ENCODE measurements around the gene FAM110A.
"Not testable (repeated sequence)": the region's sequence is repeated elsewhere in the genome, so short reads cannot be mapped to it uniquely, and the experiment has no call there.

FAM110A gene

DNA sequence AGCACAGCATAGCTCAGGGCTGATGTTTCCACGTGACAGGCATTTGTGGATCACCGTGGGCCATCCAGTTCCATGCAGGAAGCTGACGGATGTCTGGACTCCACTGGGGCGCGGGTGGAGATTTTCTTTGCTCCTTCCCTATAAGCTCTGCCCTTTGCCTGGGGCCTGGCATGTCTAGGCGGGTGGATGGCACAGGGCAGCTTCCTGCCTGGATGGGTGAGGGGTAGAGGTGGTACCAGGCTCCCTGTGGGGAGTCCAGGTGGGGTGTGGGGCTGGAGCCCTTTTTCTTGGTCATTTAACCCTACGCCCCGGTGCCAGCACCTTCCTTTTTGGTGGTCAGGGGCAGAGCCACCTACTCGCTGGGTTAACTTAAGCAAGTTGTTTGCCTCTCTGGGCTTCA is 10.4 kb downstream of the FAM110A start:
- TF ChIP-seq, protein P1, sequence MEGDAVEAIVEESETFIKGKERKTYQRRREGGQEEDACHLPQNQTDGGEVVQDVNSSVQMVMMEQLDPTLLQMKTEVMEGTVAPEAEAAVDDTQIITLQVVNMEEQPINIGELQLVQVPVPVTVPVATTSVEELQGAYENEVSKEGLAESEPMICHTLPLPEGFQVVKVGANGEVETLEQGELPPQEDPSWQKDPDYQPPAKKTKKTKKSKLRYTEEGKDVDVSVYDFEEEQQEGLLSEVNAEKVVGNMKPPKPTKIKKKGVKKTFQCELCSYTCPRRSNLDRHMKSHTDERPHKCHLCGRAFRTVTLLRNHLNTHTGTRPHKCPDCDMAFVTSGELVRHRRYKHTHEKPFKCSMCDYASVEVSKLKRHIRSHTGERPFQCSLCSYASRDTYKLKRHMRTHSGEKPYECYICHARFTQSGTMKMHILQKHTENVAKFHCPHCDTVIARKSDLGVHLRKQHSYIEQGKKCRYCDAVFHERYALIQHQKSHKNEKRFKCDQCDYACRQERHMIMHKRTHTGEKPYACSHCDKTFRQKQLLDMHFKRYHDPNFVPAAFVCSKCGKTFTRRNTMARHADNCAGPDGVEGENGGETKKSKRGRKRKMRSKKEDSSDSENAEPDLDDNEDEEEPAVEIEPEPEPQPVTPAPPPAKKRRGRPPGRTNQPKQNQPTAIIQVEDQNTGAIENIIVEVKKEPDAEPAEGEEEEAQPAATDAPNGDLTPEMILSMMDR (IDR thresholded peaks at IDR 0.05; ENCODE audit: low read length, missing control alignments), result no peak
- H3K4me3 ChIP-seq (replicated peaks; ENCODE audit: low read depth, low read length), result no peak overlapping the region
- no peak for DNase-seq (ENCODE audit: low read depth)

DNA sequence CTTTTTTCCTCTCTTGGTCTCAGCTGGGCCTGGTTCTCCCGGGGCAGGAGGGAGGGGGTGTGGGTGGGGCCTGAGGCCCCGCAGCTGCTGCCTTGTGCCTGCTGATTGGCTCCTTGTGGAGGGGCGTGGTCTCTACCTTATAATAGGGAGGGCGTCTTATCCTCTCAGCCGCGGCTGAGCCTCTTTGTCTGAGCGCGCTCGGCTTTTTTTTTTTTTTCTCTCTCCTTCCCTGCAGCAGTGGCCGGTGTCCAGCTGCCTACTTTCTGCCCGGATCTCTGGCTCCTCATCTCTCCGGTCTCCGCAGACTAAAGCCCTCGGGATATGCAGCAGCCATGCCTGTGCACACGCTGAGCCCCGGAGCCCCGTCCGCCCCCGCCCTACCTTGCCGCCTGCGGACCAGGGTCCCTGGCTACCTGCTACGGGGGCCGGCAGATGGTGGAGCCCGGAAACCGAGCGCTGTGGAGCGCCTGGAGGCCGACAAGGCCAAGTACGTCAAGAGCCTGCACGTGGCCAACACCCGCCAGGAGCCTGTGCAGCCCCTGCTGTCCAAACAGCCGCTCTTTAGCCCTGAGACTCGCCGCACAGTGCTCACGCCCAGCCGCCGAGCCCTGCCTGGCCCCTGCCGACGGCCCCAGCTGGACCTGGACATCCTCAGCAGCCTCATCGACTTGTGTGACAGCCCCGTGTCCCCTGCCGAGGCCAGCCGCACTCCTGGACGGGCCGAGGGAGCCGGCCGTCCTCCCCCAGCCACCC is 11.1 kb downstream of the FAM110A start:
- peak; percentile 93 for DNase-seq (ENCODE audit: low read depth)
- TF ChIP-seq, protein P1 (IDR thresholded peaks at IDR 0.05; ENCODE audit: low read length, missing control alignments), result no peak
- H3K4me3 ChIP-seq (replicated peaks; ENCODE audit: low read depth, low read length), result peak overlapping the region; percentile 42

DNA sequence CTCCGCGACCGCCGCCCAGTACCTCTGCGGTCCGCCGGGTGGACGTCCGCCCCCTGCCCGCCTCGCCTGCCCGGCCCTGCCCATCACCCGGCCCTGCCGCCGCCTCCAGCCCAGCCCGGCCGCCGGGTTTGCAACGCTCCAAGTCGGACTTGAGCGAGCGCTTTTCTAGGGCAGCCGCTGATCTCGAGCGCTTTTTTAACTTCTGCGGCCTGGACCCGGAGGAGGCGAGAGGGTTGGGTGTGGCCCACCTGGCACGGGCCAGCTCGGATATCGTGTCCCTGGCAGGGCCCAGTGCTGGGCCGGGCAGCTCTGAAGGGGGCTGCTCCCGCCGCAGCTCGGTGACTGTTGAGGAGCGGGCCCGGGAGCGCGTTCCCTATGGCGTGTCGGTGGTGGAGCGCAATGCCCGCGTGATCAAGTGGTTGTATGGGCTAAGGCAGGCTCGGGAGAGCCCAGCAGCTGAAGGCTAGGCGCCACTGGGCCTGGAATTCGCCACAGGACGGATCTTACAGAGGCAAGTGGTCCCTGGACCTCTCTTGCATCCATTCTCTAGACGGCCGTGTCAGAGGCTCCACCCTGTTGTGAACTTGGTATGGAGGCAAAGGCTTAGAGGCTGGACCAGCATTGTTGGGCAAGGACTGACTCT is 11.8 kb downstream of the FAM110A start:
- DNase-seq (ENCODE audit: low read depth), result no peak
- H3K4me3 ChIP-seq (replicated peaks; ENCODE audit: low read depth, low read length), result no peak overlapping the region
- TF ChIP-seq, protein P1 (IDR thresholded peaks at IDR 0.05; ENCODE audit: low read length, missing control alignments), result no peak

DNA sequence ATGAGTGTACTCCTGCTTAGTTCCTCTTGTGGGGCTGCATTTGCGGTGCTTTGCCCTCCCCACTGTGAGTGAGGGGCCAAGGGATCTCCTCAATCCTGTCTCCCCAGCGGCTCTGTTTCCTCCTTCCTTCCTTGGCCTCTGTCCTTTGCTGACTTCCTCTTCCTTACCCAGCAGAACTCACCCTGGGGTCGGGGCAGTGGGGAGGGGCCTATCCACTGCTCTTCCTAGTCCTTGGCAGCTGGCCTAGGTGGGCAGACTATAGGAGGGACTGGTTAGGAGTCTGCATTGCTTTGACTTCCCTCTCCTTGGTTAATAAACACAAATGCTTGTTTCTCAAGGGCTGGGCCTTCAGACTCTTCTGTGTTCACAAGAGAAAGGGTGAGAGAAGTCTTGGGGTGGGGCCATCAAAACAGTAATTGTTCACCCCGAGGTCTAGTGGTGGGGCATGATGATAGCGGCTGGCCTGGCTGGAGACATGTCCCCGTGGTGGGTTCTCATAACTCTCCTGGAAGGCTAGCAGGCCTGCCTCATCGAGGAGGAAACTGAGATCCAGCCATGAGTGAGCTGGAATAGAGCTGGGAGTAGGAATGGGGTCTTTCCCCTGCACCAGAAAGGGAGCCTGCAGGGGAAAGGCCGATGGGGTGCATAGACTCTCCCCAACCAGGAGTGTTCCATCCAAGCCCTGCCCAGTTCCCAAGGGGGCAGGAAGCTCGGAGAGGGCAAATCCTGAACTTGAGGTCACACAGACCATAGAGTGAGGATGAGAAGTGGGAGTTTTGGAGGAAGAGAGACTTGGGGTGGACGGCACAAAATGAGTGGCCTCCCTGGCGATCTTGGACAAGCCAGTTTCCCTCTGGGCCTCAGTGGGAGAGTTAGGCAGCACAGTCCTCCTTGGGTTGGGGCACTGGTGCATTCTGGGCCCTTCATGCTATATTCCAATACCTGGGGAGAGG is 12.7 kb downstream of the FAM110A start:
- no peak overlapping the region for H3K4me3 ChIP-seq (replicated peaks; ENCODE audit: low read depth, low read length)
- TF ChIP-seq, protein P1 (IDR thresholded peaks at IDR 0.05; ENCODE audit: low read length, missing control alignments), result no peak
- no peak for DNase-seq (ENCODE audit: low read depth)

DNA sequence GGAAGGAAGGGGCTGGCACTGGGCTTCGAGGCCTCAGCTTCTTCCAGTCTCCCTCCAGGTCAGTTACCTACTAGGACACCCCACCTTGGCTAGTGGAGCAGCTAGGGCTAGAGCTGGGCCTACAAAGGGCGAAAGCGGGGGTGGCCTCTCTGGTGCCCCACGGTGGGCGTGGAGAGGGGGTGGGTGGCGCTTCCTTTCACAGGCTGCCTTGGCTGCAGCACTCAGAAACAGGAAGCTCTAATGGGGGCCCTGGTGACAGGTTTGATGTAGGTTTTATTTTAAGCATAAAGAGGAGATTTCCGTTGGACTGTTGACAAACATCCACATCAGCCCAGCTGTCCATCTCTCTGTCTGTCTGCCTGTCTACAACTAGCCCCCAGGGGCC is 13.4 kb downstream of the FAM110A start:
- H3K4me3 ChIP-seq (replicated peaks; ENCODE audit: low read depth, low read length), result no peak overlapping the region
- TF ChIP-seq, protein P1 (IDR thresholded peaks at IDR 0.05; ENCODE audit: low read length, missing control alignments), result no peak
- no peak for DNase-seq (ENCODE audit: low read depth)

DNA sequence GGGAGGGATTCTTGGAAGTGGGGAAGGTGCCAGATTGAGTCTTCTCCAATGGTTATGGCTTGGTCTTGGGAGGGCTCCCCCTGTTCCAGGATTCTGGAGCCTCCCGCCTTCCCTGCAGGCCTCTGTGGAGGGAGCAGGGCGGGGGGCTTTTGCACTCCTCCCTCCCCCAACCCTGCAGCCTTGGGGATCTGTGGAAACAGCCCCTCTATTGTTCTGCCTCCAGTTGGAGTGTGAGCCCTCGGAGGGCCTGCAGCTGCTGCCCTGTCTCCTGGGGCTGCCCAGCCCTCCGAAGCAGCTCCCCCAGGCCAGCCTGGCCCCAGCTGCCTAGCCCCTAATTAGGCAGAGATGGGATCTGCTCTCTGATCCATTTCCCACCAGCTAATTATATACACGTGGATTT is 14.7 kb downstream of the FAM110A start:
- no peak for DNase-seq (ENCODE audit: low read depth)
- no peak overlapping the region for H3K4me3 ChIP-seq (replicated peaks; ENCODE audit: low read depth, low read length)
- TF ChIP-seq, protein P1 (IDR thresholded peaks at IDR 0.05; ENCODE audit: low read length, missing control alignments), result no peak

DNA sequence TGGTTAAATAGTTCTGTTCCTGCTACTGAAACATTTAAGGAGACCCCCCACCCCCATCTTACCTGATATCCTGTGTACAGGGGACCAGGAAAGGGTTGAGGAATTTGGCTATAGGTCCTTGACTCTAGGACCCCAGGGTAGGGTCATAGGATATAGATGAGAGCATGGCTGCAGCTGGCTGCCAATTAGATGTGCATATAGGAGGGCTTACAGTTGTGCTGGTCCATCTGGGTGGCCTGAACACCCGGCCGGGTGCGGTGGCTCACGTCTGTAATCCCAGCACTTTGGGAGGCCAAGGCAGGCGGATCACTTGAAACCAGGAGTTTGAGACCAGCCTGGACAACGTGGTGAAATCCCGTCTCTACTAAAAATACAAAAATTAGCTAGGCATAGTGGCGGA is 15.2 kb downstream of the FAM110A start:
- DNase-seq (ENCODE audit: low read depth); H3K4me3 ChIP-seq (replicated peaks; ENCODE audit: low read depth, low read length): not testable (repeated sequence)

All from fibroblast of pulmonary artery (primary cell).